GM19397 (cell line): ENCODE results near the gene ZC3HAV1L.
A peak's percentile ranks its signal among the peaks of the same experiment; 100 is the strongest.
"Not testable (repeated sequence)": the region's sequence is repeated elsewhere in the genome, so short reads cannot be mapped to it uniquely, and the experiment has no call there.

Experiments used
- ATAC-seq: cut with Tn5 transposase; IDR thresholded peaks from one replicate; pipeline ENCODE4 v1.9.1; 2021; ENCODE audit warnings: mild to moderate bottlenecking, moderate library complexity; ENCODE audit not compliant: unreplicated experiment

ZC3HAV1L gene, protein sequence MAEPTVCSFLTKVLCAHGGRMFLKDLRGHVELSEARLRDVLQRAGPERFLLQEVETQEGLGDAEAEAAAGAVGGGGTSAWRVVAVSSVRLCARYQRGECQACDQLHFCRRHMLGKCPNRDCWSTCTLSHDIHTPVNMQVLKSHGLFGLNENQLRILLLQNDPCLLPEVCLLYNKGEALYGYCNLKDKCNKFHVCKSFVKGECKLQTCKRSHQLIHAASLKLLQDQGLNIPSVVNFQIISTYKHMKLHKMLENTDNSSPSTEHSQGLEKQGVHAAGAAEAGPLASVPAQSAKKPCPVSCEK

DNA sequence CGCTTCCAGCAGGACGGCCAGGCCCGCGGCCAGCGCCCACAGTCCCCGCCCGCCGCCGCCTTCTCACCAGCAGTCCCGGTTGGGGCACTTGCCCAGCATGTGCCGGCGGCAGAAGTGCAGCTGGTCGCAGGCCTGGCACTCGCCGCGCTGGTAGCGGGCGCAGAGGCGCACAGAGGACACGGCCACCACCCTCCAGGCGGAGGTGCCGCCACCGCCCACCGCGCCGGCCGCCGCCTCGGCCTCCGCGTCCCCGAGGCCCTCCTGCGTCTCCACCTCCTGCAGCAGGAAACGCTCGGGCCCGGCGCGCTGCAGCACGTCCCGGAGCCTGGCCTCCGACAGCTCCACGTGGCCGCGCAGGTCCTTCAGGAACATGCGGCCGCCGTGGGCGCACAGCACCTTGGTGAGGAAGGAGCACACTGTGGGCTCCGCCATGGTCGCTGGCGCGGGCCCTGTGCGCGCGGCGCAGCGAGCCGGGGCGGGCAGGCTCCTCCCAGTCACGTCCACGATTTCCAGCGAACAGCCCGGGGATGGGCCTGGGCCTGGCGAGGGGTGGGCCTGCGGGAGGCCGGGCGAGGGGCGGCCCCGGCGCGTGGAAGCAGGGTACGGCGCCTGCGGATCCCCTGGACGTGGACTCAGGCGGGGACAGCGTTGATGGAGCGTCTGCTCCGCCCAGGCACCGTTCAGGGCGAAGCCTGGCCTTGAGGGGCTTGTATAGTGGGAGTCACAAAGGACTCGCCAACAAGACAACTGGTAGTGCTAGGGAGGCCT lies at the start of gene ZC3HAV1L:
Gene ZC3HAV1L, minus strand, starts transcription at position 457 of the 768 bp plus-strand sequence. Its CDS starts 25 bp downstream, at position 432.
- ATAC-seq = peak; percentile 77

DNA sequence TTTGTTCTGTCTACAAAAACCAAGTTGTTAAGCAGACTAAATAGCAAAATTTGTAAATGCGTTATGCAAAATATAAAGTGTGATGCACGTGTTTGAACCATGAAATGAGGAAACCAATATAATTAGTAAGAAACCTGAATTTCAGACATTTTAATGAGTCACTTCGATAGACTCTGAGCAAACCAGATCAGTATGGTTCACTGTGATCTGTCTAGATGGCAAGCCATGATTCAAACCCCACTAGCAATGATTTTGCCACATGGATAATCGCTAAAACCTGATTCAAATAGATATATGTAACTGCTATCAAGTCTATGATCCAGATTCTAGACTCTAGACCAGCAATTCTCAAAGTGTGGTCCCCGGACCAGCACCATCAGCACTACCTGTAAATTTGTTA lies 48.9 kb upstream of the ZC3HAV1L start:
- ATAC-seq = no peak

DNA sequence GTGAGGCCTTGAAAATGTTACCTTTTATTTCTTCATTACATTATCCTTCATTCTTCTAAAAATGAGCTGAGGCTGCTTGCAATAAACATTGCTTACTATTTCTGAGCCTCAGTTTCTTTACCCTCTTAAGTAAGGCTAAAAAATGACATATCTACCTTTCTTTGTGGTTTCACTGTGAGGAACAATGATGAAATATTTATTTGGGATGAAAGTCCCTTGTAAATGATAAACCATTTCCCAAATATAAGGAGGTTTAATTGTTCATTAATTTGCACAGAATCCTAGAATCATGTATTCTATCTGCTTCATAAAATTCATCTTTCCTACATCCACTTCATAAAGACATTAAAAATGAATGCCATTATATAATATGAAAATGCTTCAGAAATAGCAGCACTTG lies 45.7 kb upstream of the ZC3HAV1L start:
- no peak for ATAC-seq

DNA sequence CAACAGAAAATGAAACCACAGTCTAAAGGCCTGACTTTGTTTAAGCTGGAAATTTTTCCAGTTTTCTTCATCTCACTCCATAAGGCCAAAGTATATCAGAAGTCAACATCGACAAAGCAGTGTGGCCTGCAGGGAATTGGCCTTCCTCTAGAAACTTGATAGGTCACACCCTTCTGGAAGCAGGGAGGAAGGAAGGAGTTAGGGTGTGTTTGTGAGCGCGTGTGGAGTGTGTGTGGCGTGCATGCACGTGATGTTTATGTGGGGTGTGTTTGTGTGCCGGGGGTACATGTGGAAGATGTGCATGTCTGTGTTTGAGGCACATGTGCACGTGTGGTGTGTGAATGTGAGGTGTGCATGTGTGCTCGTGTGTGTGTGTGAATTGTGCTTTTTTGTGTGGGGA lies 45.1 kb upstream of the ZC3HAV1L start:
- ATAC-seq = no peak

DNA sequence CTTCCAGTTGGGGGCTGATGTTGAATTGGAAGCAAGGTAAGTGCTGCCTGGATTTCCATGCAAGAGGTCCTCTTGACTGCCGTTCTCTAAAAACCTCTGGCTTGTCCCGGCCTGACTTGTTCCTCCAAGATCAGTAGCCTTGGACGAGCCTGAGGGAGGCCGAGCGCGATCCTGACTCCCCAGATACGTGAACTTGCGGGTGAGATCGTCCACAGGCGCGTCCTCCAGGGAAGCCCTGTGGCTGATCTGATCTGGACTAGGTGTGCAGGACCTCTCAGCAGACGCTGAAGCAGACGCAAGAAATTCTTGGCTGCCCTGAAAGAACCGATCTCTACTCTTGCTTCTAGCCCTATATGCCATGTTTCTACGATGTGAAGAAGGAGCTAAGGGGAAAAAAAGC lies 44.0 kb upstream of the ZC3HAV1L start:
- ATAC-seq = no peak

DNA sequence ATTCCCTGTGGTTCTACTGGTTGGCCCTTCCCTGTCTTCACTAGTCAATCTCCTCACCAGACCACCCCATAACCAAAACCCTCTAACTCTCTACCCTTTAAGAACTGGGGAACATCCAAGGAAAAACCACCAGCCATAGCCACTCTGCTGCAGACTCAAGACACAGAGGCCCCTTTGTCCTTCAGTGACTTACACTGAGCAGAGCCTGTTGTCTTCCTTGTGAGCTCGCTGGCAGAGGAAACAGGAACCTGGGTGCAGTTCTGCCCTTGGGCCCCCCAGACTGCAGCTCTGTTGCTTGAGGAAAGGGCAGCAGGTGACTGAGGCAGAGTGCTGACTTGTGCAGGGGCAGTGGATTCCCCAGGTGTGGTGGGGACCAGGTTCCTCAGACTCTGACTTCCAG lies 43.1 kb upstream of the ZC3HAV1L start:
- ATAC-seq = no peak

DNA sequence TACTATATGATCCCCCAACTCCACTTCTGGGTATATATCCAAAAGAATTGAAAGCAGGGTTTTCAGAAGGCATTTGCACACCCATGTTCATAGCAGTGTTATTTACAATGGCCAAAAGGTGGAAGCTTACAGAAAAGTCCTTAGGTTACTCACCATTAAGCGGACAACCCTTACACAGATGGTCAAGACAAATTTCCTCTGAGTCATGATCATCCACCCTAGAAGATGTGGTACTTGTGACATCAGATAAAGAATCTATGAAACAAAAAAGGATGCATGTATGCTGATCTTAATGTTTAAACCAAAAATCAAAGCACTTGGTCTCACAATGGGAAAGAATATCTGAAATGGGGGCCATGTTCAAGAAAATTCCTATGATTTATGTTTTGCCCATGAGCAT lies 42.6 kb upstream of the ZC3HAV1L start:
- no peak for ATAC-seq

DNA sequence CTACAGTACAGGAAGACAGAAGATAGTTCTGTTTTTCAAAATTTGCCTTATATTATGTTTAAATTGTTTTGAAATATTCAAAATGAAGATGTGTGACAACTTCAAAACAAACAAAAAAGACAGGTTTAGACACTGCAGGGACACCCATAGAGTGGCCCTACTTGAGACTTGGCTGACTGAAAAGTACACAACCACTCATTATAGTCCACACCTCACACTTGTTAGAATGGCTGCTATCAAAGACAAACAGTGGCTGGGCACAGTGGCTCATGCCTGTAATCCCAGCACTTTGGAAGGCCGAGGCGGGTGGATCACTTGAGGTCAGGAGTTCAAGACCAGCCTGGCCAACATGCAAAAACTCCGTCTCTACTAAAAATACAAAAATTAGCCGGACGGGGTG lies 41.9 kb upstream of the ZC3HAV1L start:
- not testable (repeated sequence) for ATAC-seq

DNA sequence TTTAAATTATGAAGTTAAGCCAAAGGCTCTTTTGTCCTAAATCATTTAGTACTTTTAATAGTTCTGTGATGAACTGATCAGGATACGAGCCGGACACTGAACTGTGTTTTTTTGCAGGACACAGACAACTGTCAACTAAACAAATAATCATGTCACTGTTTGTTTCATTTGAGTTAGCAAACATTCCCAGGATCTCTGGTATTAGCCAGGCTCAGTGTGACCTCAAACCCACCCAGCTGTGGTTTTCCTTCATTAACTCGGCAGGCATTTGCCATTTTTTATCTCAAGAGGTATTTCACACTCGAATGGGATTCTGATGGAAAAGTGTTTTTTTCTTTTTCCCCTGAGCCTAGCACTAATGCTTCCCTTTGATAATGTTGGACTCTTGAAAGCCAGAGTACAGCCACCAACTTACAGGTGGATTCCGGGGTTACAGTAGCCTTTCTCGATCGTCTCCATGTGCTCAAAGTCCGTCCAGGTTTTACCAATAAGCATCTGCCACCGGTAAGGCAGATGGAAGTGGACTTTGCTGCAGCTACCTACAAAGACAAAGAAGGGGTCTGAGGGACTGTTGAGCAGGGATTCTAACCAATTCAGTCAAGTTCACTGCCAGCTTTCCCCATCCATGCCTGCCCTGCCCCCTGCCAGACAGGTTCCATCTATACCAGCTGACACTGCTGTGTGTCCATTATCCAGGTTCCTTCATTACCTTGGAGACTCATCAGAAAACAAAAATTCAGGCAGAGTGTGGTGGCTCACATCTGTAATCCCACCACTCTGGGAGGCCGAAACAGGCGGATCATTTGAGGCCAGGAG lies 40.2 kb upstream of the ZC3HAV1L start:
- no peak for ATAC-seq

DNA sequence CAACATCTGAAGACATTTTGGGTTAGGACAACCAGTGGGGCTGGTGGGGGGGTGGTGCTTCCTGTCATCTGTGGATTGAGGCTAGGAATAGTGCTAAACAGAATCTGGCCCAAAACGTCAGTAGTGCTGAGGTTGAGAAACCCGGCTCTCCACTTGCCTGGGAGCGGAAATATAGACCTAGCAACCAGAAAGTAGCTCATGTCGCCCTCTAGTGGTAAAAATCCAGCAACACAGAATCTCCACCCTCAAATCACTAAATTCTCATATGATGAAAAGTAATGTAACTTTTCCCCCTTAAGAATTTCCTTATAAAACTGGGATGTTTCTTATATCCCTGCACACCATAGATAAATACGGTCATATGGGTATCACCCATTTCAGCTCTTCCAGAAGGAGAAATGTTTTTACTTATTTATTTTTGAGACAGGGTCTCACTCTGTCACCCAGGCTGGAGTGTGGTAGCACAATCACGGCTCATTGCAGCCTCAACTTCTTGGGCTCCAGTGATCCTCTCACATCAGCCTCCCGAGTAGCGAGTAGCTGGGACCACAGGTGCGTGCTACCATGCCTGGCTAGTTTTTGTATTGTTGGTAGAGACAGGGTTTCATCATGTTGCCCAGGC lies 39.3 kb upstream of the ZC3HAV1L start:
- peak; percentile 76 for ATAC-seq

DNA sequence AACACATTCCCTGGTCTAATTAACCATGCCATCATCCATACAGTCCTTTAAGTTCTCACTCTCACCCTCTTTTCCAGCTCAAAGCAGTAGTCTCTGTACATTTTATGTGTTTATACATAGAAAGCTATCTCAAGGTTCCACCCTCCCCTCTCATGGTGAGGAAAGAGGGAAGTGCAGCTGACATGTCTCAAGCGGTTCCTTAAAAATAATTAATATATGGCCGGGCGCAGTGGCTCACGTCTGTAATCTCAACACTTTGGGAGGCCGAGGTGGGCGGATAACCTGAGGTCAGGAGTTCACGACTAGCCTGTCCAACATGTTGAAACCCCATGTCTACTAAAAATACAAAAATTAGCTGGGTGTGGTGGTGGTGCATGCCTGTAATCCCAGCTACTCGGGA lies 37.0 kb upstream of the ZC3HAV1L start:
- ATAC-seq = no peak

DNA sequence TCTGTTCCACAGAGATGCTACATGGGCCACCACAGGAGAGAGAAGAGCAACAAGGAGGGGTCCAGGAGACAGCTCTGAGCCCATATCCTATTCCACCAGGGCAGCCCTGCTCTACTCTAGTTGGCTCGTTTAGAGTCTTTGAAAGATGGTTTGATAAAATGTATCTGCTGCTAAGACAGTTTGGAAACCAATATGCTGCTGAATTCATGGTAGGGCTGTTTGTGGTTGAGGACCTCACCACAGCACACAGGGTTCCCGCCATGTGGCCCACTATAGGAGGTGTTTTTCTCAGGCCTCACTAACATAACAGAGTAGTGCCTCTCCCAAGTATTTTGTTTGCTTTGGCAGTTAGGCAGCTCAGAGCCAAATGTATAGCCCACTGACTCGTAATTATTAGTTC lies 35.8 kb upstream of the ZC3HAV1L start:
- no peak for ATAC-seq

DNA sequence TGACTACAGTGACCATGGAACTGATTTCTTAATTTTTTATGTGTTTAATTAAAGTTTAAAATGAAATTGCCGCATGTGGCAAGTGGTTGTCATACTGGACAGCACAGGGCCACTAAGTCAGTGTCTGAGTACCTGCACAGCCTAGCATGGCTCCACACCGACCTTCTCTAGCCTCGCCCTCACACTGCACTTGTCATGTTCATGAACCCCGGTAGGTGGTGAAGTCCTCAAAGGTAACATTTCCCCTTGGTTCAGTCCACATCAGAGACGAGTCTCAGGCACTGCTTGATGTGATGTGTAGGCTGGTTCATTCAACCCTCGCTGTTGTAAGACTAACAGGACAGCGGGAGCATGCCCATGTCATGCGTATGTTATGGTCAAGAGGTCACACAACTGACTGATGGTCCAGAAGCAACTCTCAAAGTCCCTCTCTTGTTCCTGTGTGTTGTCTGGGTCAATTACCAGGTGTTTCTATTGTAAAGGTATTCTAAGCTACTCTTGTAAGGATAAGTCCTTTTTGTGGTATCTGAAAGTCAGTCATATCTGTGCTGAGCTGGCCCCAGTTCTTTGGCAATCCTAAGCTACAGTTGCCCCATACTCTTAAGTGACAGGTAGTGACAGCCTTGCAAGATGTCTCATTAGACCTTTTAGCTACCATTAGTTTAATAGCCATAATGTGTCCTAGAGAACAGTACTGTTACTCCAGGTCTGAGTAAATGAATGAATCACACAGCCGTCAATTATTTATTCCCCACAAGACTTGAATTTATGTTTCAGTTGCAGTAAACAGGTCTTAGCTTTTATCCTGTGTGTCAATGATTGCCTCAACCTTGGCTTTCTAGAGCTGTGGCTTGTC lies 32.9 kb upstream of the ZC3HAV1L start:
- ATAC-seq = no peak

DNA sequence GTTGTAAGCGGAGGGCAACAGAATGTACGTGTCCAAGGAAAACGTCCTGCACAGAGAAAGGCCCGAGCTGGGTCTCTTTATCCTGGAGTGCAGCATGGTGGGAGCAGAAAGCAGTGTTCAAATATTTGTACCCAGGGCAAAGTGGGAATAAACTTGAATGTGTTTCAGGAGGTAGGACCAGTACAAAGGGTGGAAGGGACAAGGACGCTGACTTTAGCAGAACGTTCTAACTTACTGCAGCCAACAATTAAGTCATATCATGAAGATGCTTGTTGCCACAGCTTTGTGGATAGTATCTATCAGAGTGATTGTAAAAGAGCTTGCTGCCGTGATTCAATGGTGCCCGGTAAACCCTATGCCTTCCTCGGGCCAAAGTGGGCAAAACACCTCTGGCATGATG lies 30.5 kb upstream of the ZC3HAV1L start:
- no peak for ATAC-seq

DNA sequence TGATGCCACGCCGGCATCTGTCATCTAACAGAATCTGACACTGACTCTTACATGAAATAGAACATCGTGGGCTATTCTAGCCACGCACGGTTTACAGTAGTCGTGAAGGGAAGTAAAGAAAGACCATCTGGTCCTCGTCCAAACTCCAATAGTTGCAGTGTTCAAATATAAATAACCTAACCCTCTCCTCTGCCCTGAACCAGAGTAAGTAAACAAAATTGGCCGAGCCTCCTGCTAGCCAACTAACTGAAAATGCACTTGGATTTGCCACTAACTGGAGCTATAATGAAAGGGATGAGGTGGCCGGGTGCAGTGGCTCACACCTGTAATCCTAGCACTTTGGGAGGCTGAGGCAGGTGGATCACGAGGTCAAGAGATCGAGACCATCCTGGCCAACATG lies 29.5 kb upstream of the ZC3HAV1L start:
- no peak for ATAC-seq

DNA sequence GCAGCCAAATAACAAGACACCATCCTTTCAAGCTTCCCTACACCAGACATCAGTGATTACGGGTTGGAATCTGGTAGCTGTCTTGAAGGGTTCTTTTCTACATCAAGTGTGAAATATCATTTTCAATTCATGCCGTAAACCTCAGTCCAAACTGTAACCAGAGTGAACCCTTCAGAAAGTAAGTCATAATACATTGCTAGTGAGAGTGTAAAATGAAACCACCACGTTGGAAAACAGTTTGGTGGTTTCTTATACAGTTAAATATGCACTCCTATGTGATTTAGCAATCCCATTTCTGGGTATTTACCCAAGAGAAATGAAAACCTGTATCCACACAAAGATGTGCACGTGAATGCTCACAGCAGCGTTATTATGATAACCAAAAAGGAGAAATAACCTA lies 25.6 kb upstream of the ZC3HAV1L start:
- ATAC-seq = no peak

DNA sequence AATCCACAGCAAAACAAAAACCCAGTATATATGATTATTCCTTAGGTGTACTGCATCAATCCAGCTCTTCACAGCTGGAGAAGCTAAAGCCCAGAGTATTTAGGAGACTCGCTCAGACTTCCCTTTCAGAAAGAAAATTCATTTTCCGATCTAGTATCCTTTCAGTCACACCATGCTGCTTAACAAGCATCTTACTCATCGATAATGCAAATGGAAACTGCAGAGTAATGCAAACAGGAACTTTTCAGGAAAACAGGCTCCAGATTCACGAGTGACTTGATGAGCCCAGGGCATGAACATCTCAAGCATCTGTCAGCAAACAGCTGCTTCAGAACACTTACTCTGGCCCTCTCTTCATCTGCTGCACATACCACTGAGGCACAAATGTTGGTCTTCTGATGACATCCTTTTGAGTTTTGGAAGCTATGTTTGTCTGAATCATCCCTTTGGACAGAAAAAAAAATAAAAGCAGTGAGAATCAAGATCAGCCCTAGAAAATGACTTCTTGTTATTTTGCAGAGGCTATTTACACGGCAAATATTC lies 24.9 kb upstream of the ZC3HAV1L start:
- ATAC-seq = no peak

DNA sequence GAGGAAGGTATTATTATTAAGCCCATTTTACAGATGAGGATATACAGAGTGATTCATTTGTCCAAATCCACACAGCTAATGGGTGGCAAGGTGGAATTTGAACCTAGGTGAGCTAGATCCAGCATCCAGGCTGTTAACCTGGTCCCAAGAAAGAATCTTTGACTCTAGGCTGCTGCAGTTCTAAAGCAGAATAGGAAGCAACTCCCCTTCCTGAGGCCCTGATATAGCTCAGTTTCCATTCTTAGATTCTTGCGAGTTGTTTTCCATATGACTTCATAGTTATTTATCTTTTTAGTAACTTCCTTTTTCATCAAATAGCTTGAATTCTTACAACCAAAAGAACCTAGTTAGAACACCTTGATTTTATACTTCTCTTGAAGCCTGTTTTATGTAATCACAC lies 24.1 kb upstream of the ZC3HAV1L start:
- no peak for ATAC-seq

DNA sequence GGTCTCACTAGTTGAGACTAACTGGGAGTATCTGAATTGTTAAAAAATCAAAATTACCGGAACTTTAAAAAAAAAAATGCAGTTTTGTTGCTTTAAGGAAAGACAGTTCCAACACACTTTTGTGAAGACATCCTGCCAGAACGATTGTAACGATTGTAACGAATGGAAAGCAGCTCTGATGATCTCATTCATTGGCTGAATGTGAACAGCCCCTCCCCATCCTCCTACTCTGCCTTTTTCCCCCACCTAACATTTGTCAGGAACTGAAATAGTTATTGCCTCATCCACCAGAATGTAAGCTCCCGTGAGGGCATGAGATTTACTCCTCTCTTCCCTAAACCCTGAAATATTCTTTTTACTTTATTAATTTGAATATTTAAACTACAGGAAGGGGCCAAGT lies 23.1 kb upstream of the ZC3HAV1L start:
- ATAC-seq = no peak

DNA sequence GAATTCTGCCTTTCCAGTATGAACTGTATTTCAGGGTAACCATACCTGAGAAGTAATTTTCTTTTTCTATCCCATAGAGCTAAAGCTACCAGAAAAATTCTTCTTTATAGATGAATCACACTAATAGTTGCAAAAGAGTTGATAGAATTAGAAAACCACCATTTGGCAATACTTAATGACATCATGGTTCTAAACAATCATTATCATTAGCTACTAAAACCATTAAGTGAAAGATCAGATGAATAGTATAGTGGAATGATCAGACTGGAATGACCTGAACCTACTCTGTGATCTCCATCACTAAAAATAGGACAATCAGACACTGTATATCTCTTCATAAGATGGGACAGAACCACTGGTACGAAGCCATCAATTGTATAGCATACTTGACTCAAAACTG lies 19.8 kb upstream of the ZC3HAV1L start:
- no peak for ATAC-seq
